B cell (primary cell): ENCODE measurements around the gene BCL2.

Source experiments
- EZH2 ChIP-seq: IDR thresholded peaks from 2 replicates; pipeline ENCODE4 v1.6.1; 2012; ENCODE audit warnings: borderline replicate concordance, low read depth, mild to moderate bottlenecking, moderate library complexity, low read length; ENCODE audit not compliant: insufficient read depth, poor library complexity, severe bottlenecking
- TF ChIP-seq, protein P1 (sequence below): fragments of 200-600 bp; IDR thresholded peaks from one replicate; pipeline ENCODE4 v1.8.0; 2022; ENCODE audit warnings: antibody characterized with exemption, mild to moderate bottlenecking

DNA sequence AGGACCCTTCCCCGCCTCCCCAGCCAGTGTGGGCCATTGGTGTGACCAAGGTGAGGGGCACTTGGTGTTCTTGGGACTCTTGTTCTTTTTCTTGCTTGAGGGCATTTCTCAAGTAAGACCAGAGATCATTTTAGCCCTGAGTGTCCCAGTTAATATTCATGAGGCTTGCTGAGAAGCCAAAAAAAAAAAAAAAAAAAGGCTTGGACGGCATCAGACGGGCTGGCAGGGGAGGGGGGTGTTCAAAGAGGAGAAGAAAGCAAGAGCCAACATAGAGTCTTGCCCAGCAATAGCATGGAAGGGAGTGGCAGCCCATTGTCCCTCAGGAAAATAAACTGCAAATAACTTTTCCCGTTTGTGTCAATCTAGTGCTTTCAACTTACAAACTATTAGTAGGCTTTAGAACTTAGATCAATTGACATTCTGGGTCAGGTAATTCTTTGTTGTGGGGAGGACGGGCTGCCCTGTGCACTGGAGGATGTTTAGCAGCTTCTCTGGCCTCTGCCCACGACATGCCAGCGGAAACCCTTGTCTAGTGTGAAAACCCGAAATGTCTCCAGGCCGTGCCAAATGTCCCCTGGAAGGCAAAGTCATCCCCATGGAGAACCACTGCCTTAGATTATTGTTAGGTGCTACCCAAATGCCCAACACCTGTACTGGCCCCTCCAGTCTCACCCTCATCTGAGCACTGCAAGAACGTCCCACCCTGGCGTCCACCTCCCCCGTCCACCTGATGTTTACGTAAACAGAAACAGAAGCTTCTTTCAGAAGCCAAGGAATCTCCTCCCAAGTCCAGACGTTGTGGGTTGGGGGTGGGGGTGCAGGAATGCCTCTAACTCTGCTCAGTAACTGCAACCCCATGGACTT is 163.4 kb downstream of the BCL2 start:
- TF ChIP-seq, protein P1, sequence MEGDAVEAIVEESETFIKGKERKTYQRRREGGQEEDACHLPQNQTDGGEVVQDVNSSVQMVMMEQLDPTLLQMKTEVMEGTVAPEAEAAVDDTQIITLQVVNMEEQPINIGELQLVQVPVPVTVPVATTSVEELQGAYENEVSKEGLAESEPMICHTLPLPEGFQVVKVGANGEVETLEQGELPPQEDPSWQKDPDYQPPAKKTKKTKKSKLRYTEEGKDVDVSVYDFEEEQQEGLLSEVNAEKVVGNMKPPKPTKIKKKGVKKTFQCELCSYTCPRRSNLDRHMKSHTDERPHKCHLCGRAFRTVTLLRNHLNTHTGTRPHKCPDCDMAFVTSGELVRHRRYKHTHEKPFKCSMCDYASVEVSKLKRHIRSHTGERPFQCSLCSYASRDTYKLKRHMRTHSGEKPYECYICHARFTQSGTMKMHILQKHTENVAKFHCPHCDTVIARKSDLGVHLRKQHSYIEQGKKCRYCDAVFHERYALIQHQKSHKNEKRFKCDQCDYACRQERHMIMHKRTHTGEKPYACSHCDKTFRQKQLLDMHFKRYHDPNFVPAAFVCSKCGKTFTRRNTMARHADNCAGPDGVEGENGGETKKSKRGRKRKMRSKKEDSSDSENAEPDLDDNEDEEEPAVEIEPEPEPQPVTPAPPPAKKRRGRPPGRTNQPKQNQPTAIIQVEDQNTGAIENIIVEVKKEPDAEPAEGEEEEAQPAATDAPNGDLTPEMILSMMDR: no peak
- no peak for TF ChIP-seq EZH2
